Erythroblast (primary cell): ENCODE measurements around the gene NANOS1.

Source experiments
- GATA1 ChIP-seq: IDR thresholded peaks from 2 replicates; pipeline ENCODE4 v1.6.1; 2011; ENCODE audit warnings: low read depth, mild to moderate bottlenecking, control low read depth, low read length, moderate library complexity
- POLR2A ChIP-seq: IDR thresholded peaks from 2 replicates; pipeline ENCODE4 v1.6.1; 2011; ENCODE audit warnings: mild to moderate bottlenecking, low read length

GRCh38 chr10:118980870-118981269, 48.6 kb upstream of the NANOS1 start:
- TF ChIP-seq POLR2A (no peak), GATA1 (no peak)
